GM21737 (cell line): ENCODE measurements around the gene CHMP6.

Experiments used
- ATAC-seq: cut with Tn5 transposase; IDR thresholded peaks from one replicate; pipeline ENCODE4 v1.9.1; 2021; ENCODE audit warnings: mild to moderate bottlenecking, moderate library complexity; ENCODE audit not compliant: unreplicated experiment

Gene CHMP6

GRCh38 chr17:80992077-80992947 is 671 bp downstream of the CHMP6 start:
- ATAC-seq: peak; percentile 27

DNA sequence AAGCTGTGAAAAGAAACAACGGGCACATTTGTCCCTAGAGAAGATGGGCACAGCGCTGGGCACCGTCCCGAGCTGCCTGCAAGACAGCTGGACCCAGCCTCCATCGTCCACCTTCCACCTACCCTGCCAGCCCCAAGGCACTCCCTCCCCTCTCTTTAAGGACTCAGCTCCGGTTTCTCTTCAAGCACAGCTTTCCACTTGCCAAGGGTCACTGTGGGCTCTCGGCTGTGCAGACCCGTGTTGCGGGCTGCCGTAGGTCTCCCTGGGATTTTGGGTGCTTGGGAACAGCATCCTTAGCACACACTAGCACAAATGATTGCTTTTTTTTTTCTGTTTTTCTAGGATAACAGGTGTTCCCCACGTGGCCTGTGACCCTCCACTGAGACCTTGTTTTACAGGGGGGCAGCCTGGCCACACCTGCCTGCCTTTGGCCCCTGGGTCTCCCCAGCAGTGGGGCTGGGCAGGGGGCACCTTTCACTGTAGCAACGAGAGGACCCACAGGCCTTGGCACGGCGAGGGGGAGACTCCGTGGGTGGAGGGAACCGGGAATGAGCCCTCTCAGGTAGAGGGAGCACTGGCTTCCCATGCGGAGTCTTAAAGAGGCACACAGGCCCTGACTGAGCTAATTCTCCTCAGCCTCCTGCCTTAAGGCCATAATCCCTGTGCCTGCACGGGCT is 1.4 kb downstream of the CHMP6 start:
- ATAC-seq: no peak

DNA sequence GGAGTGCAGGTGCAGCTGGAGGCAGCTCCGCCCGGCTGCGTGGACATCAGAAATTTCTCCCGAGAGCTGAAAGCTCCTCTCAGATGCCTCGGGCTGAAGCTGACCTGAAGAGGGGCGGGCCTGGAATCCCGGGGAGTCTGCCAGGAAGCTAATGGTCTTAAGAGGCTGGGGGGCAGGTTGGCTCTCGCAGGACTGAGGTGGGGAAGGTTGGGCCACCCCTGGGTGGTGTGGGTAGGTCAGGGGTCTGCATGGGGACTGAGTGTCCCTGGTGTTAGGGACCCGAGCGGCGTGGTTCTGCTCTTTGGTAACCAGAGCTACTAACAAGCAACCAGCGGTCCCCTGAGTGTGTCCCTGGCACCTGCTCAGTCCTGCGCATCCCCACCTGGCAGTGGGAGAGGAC is 3.5 kb downstream of the CHMP6 start:
- ATAC-seq: no peak

GRCh38 chr17:80996422-80997305 is 5.0 kb downstream of the CHMP6 start:
- ATAC-seq: no peak

GRCh38 chr17:80997424-80998117 is 5.9 kb downstream of the CHMP6 start:
- no peak for ATAC-seq

GRCh38 chr17:80998118-80998747 is 6.6 kb downstream of the CHMP6 start:
- ATAC-seq: no peak

DNA sequence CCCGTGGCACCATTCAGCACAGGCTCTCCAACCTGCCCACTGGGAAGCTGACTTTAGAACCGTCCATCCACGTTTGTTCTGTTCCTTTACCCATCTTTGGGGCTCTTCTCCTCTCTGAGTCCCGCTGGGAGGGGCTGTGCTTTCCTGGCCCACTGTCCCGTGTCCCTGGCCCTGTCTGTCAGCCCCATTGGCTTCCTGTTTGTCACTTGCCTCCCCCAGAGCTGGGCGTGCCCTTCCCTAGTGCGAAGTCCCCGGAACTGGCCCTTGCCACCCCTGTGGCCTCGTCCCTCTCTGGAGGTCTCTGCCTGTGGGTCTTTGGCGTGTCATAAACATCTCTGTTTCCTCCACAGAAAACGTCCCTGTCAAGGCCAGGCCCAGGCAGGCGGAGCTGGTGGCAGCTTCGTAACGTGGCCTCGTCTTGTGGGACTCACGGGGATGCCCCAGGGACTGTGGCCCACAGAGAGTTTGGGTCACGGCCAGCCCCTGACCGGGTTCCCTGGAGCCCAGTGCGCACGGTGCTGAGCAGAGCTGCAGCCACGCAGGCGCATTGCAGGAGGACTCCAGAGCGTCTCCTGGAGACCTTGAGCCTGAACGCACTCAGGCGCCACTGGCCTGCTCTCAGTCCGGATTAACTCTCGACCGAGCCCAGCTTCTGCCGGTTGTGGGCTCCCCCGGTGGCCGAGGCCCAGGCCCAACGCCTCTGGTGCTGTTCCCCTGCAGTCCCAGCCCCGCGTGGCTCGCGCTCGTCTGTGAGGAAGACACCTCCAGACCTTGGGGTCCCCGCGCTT is 7.3 kb downstream of the CHMP6 start:
- no peak for ATAC-seq

DNA sequence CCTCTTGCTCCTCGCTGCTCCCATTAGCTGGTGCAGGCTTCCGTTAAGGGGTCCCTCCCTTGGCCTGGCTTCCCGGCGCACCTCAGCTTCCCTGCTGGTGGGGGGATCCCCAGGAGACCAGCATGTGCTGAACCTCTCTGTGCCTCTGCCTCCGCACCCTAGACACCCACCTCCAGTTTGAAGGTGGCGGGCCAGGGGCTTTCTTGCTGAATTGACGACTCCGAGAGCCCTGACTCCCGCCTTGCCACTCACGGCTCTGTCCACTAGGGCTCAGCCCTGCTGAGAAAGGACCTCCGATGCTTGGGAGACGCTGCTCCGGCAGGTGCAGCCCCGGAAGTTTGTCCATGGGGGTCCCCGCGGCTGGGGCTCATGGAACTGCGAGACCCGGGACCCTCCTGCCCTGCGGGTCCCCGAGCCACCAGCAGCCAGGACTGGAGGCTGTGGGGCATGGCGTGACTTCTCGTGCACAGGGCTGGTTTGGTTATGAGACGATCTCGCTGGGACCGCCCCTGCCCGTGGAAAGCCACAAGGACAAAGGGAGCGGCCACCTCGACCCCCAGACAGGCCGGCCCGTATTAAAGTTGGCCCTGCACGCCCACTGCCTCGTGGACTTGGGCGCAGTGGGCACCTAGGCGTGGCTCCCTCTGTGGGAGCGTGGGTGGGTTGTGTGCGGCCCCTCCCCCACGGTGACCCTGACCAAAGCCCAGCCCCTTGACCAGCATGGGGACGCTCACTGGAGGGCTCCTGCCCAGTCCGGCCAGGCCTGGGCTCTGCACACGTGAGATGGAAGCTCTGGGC is 8.1 kb downstream of the CHMP6 start:
- no peak for ATAC-seq

DNA sequence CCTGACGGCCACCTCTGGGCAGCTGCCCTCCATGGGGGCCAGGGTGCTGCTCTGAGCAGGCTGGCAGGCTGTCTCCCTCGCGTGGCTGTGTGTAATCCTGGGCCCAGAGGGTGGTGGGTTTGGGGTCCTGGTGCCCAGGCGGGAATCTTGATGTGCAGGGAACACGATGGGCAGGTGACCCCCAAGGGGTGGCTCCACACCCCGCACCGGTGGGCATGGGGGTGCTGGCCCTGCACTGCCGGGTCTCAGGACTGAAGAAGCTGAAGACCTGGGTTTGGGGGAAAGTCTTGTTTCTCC is 8.6 kb downstream of the CHMP6 start:
- ATAC-seq: no peak

GRCh38 chr17:81000631-81001357 is 9.2 kb downstream of the CHMP6 start:
- ATAC-seq: no peak

GRCh38 chr17:81002013-81002384 is 10.4 kb downstream of the CHMP6 start:
- no peak for ATAC-seq

- no peak for ATAC-seq
These were observed 11.0 kb downstream of the CHMP6 start for GRCh38 chr17:81002409-81003361.

GRCh38 chr17:81003711-81004475 is 12.3 kb downstream of the CHMP6 start:
- ATAC-seq: no peak

GRCh38 chr17:81006891-81007290 is 15.2 kb downstream of the CHMP6 start:
- no peak for ATAC-seq

DNA sequence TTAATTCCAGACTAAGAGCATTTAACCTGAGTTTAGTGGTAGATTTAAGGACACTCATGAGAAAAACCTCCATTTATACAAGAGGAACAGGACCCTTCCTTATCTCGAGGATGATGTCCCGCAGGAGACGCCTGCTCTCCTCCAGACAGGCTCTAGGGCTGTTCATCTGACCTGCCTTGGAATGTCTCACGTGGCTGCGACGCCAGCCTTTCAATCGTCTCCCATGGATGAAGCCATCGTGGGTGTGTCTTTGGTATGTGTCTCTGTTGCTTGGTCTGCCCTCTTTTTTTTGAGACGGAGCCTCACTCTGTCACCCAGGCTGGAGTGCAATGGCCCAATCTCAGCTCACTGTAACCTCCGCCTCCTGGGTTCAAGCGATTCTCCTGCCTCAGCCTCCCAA is 16.5 kb downstream of the CHMP6 start:
- ATAC-seq: no peak

GRCh38 chr17:81009136-81009535 is 17.5 kb downstream of the CHMP6 start:
- ATAC-seq: no peak
